ENCODE data around the gene BARHL2.

The BARHL2 gene

GRCh38 chr1:90726986-90727480 is 9.9 kb upstream of the BARHL2 start:
- Histone ChIP-seq H3K4me2 (ENCODE audit: low read length) (no peak overlapping the region), H3K27ac (ENCODE audit: low read length) (no peak overlapping the region), H3K36me3 (replicated peaks; ENCODE audit: low read depth, low read length) (no peaks in the 10 kb centered on the region), H3K4me3 (ENCODE audit: low read length) (no peak overlapping the region), H3K4me1 (ENCODE audit: low read length) (0 out of 2 replicates have a peak, but pooled peaks cover 3% of the 10 kb centered on the region), H3K9me3 (ENCODE audit: insufficient read depth, low read length) (no peaks in the 10 kb centered on the region), H3K27me3 (ENCODE audit: low read depth, low read length) (0 out of 2 replicates have a peak, but pooled peaks cover 12% of the 10 kb centered on the region), H3K9ac (ENCODE audit: low read length) (no peak overlapping the region), H2AFZ (ENCODE audit: low read depth, low read length) (no peak overlapping the region), H4K20me1 (ENCODE audit: insufficient read depth, low read length) (no peaks in the 10 kb centered on the region), H3K79me2 (ENCODE audit: low read length) (no peaks in the 10 kb centered on the region)
- TF ChIP-seq EZH2phosphoT487 (IDR thresholded peaks at IDR 0.05; ENCODE audit: low read depth) = no peak
- TF ChIP-seq CTCF (IDR thresholded peaks at IDR 0.05; ENCODE audit: low read depth, low read length) = no peak

GRCh38 chr1:90726425-90726985 is 9.4 kb upstream of the BARHL2 start:
- H4K20me1 ChIP-seq (ENCODE audit: insufficient read depth, low read length) = no peaks in the 10 kb centered on the region

GRCh38 chr1:90725657-90726424 is 8.7 kb upstream of the BARHL2 start:
- no peaks in the 10 kb centered on the region for H3K9me3 ChIP-seq (ENCODE audit: insufficient read depth, low read length)
- H4K20me1 ChIP-seq (ENCODE audit: insufficient read depth, low read length) = no peaks in the 10 kb centered on the region
- 0 out of 2 replicates have a peak, but pooled peaks cover 3% of the 10 kb centered on the region for H3K4me1 ChIP-seq (ENCODE audit: low read length)
- H3K36me3 ChIP-seq (replicated peaks; ENCODE audit: low read depth, low read length) = no peaks in the 10 kb centered on the region
- H3K4me3 ChIP-seq (ENCODE audit: low read length) = no peak overlapping the region
- no peaks in the 10 kb centered on the region for H3K79me2 ChIP-seq (ENCODE audit: low read length)
- no peak overlapping the region for H3K4me2 ChIP-seq (ENCODE audit: low read length)
- H3K27me3 ChIP-seq (ENCODE audit: low read depth, low read length) = 0 out of 2 replicates have a peak, but pooled peaks cover 3% of the 10 kb centered on the region
- H2AFZ ChIP-seq (ENCODE audit: low read depth, low read length) = no peak overlapping the region
- H3K27ac ChIP-seq (ENCODE audit: low read length) = no peak overlapping the region
- TF ChIP-seq CTCF (IDR thresholded peaks at IDR 0.05; ENCODE audit: low read depth, low read length) (no peak), EZH2phosphoT487 (IDR thresholded peaks at IDR 0.05; ENCODE audit: low read depth) (no peak)
- no peak overlapping the region for H3K9ac ChIP-seq (ENCODE audit: low read length)

More at GRCh38 chr1:90726425-90726985, 9.4 kb upstream of the BARHL2 start:
- Histone ChIP-seq H2AFZ (ENCODE audit: low read depth, low read length) (no peak overlapping the region), H3K27me3 (ENCODE audit: low read depth, low read length) (0 out of 2 replicates have a peak, but pooled peaks cover 7% of the 10 kb centered on the region), H3K4me2 (ENCODE audit: low read length) (no peak overlapping the region), H3K36me3 (replicated peaks; ENCODE audit: low read depth, low read length) (no peaks in the 10 kb centered on the region), H3K9me3 (ENCODE audit: insufficient read depth, low read length) (no peaks in the 10 kb centered on the region), H3K79me2 (ENCODE audit: low read length) (no peaks in the 10 kb centered on the region), H3K4me1 (ENCODE audit: low read length) (0 out of 2 replicates have a peak, but pooled peaks cover 3% of the 10 kb centered on the region), H3K27ac (ENCODE audit: low read length) (no peak overlapping the region), H3K9ac (ENCODE audit: low read length) (no peak overlapping the region), H3K4me3 (ENCODE audit: low read length) (no peak overlapping the region)
- TF ChIP-seq EZH2phosphoT487 (IDR thresholded peaks at IDR 0.05; ENCODE audit: low read depth) (no peak), CTCF (IDR thresholded peaks at IDR 0.05; ENCODE audit: low read depth, low read length) (no peak)

Data from OCI-LY3 (cell line).